HG03378 (cell line): ENCODE data around the gene MUC3A.

Source experiments
- ATAC-seq: cut with Tn5 transposase; IDR thresholded peaks from one replicate; pipeline ENCODE4 v1.9.1; 2021; ENCODE audit warnings: mild to moderate bottlenecking, moderate library complexity; ENCODE audit not compliant: unreplicated experiment

MUC3A gene

GRCh38 chr7:100943693-100944092 lies 5.6 kb upstream of the MUC3A start:
- ATAC-seq = no peak

GRCh38 chr7:100944138-100944537 lies 5.2 kb upstream of the MUC3A start:
- ATAC-seq = no peak

- no peak for ATAC-seq
Measured at GRCh38 chr7:100946111-100946510, 3.2 kb upstream of the MUC3A start.

- ATAC-seq = no peak
Measured at GRCh38 chr7:100946766-100947365, 2.5 kb upstream of the MUC3A start.

- ATAC-seq = no peak
Measured at GRCh38 chr7:100947792-100948191, 1.5 kb upstream of the MUC3A start.

DNA sequence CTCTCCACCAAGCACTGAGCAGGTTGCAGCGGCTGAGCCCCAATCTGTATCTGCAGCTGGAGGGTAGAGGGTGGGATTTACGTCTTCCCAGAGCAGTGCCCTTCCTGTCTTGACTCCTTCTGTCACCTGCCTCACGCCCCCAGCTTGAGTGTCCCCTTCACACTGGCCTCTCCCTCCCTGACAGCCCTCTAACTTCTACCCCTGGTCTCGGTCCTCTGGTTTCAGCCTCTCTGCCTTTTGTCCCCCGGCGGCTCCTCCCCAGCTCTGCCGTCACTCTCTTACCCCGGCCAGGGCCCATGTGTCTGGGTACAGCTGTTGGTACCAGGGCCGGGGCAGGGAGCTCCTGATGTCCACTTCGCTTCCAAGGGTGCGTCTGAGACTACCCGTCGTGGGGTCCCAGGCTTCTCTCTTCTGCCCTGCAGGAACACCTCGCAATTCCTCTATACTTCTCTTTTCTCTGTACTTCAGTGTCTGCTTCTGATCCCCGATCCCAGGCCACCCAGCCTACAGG lies 654 bp downstream of the MUC3A start:
- no peak for ATAC-seq

DNA sequence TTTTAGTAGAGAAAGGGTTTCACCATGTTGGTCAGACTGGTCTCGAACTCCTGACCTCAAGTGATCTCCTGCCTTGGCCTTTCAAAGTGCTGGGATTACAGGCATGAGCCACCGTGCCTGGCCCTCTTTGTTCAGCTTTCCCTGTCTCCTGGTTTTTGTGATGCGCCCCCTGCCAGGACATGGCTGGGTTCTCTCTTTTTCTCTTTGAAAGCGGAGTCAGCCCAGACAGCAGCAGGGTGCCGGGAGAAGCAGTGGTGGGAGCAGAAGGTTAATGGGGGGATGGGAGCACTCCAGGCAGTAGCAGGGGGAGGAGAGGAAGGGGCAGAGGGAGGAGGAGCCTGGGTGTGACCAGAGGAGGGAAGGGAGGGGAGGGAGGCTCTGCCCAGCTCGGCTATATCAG lies 1.8 kb downstream of the MUC3A start:
- ATAC-seq = no peak

DNA sequence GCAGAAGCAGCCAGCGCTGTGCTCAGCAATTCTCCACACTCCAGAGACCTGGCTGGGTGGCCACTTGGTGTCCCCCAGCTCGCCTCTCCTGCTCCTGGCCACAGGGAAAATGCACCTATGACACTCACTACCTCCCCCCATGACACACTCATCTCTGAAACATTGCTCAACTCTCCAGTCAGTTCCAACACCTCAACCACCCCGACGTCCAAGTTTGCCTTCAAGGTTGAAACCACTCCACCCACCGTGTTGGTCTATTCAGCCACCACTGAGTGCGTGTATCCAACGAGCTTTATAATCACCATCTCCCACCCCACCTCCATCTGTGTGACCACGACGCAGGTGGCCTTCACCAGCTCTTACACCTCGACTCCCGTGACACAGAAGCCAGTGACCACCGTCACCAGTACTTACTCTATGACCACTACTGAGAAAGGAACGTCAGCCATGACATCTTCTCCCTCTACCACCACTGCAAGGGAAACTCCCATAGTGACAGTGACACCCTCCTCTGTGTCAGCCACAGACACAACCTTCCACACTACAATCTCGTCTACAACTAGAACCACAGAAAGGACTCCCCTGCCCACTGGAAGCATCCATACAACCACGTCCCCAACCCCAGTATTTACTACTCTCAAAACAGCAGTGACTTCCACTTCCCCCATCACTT lies 2.7 kb downstream of the MUC3A start:
- ATAC-seq = no peak

- no peak for ATAC-seq
Measured at GRCh38 chr7:100952641-100953040, 3.3 kb downstream of the MUC3A start.

- ATAC-seq = no peak
Measured at GRCh38 chr7:100957832-100958421, 8.6 kb downstream of the MUC3A start.

DNA sequence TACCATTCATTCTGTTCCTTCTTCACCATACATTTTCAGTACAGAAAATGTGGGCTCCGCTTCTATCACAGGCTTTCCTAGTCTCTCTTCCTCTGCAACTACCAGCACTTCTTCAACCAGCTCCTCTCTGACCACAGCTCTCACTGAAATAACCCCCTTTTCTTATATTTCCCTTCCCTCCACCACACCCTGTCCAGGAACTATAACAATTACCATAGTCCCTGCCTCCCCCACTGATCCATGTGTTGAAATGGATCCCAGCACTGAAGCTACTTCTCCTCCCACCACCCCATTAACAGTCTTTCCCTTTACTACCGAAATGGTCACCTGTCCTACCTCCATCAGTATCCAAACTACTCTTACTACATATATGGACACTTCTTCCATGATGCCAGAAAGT lies 10.6 kb downstream of the MUC3A start:
- ATAC-seq = no peak

- no peak for ATAC-seq
Measured at GRCh38 chr7:100962537-100962936, 13.2 kb downstream of the MUC3A start.

DNA sequence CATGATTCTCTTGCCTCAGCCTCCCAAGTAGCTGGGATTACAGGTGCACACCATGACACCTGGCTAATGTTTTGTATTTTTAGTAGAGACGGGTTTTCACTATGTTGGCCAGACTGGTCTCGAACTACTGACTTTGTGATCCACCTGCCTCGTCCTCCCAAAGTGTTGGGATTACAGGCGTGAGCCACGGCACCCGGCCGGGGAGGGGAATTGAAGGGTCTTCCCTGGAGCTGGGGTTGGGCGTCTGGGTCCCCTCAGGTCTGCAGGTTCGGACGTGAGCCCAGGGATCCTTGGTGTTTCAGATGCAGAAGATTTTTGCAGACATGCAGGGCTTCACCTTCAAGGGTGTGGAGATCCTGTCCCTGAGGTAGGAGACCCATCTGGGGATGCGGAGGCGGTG lies 14.1 kb downstream of the MUC3A start:
- ATAC-seq = no peak

DNA sequence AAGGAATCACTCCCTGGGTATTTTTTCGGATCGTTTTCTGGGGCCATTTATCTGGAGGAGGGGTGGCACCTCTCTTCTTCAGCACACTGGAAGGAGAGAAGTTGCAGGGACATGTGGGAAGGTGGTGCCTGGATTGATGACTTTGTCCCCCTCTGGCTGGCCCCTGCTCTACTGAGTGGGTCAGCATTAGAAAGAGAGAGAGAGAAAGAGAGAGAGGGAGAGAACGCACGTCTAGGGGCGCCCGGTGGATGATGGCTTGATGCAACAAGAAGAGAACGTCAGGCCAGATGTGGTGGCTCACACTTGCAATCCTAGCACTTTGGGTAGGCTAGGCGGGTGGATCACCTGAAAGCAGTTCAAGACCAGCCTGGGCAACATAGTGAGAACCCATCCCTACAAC lies 14.5 kb downstream of the MUC3A start:
- ATAC-seq = no peak

DNA sequence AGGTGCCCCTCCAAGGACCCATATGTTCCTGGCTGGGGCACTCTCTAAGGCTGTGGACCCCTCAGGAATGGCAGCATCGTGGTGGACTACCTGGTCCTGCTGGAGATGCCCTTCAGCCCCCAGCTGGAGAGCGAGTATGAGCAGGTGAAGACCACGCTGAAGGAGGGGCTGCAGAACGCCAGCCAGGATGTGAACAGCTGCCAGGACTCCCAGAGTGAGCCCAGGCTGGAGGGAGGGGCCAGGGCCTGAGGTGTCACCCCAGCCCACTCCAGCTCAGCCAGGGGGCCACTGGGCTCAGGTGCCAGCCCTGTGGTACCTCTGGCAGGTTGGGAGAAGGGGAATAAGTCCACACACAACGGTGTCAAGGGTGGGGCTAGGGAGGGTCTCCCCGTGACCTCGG lies 15.3 kb downstream of the MUC3A start:
- ATAC-seq = no peak

DNA sequence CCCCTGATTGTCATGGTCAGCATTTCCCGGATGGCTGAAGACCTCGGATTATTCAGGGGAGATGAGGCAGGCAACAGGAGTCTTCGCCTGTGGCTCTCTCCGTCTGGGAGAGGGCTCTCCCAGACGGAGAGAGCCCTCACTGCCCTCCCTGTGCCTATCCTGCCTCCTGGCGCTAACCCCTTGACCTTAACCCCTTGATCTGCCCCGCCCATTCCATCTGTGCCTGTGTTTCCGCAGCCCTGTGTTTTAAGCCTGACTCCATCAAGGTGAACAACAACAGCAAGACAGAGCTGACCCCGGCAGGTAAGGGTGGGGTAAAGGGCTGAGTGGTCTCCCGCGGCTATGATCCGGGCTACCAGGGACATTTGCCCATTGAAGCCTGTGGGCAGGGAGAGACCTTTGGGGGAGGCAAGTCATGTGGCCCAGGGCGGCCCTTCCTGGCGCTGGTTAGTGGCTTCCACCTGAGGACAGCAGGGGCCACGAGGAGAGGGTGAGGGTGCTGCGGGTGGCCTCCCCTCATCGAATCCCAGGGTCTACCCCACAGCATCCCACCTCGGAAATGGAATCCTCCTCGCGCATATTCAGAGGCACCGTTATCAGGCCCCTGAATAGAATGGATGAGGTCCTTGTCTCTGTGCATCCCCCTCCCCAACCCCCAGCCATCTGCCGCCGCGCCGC lies 15.8 kb downstream of the MUC3A start:
- ATAC-seq = no peak

- ATAC-seq = no peak
Measured at GRCh38 chr7:100965723-100966541, 16.6 kb downstream of the MUC3A start.

DNA sequence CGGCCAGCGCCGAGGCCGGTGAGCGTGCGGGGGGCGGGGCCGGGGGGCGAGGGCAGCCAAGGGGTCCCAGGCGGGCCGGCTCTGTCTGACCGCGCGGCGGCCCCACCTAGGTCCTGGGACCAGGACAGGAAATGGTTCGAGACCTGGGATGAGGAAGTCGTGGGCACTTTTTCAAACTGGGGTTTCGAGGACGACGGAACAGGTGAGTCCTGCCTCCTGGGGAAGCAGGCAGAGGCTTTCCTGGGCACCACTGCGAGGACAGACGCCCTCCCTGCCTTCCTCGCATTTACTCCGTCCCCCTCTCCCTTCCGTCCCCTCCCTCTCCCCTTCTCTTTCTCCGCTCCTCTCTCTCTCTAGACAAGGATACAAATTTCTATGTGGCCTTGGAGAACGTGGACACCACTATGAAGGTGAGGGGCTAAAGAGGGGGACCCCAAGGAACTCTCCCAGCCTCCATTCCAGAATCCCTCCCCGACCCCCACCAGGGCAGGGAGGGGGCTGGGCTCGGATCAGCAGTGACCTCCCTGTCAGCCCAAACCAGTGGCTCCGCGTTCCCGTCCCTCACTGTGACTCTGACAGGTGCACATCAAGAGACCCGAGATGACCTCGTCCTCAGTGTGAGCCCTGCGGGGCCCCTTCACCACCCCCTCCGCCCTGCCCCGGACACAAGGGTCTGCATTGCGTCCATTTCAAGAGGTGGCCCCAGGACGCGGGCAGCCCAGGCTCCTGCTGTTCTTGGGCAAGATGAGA lies 17.4 kb downstream of the MUC3A start:
- ATAC-seq = no peak

- ATAC-seq = no peak
Measured at GRCh38 chr7:100967292-100967863, 18.0 kb downstream of the MUC3A start.

GRCh38 chr7:100968031-100968430 lies 18.7 kb downstream of the MUC3A start:
- no peak for ATAC-seq
